ENCODE measurements around the gene ITPKB.
"Not testable (repeated sequence)": the region's sequence is repeated elsewhere in the genome, so short reads cannot be mapped to it uniquely, and the experiment has no call there.

The ITPKB gene

GRCh38 chr1:226648421-226648820 is 90.7 kb downstream of the ITPKB start:
- no peak for DNase-seq

- DNase-seq, result no peak
Measured at GRCh38 chr1:226647719-226648118, 91.4 kb downstream of the ITPKB start.

- no peak for DNase-seq
Measured at GRCh38 chr1:226646870-226647449, 92.1 kb downstream of the ITPKB start.

GRCh38 chr1:226646026-226646869 is 92.8 kb downstream of the ITPKB start:
- DNase-seq, result no peak

- DNase-seq, result no peak
Measured at GRCh38 chr1:226645279-226645976, 93.7 kb downstream of the ITPKB start.

- no peak for DNase-seq
Measured at GRCh38 chr1:226644541-226645176, 94.4 kb downstream of the ITPKB start.

GRCh38 chr1:226643611-226644540 is 95.2 kb downstream of the ITPKB start:
- DNase-seq, result no peak

- no peak for DNase-seq
Measured at GRCh38 chr1:226643177-226643576, 95.9 kb downstream of the ITPKB start.

- no peak for DNase-seq
Measured at GRCh38 chr1:226642421-226642820, 96.7 kb downstream of the ITPKB start.

- DNase-seq, result no peak
Measured at GRCh38 chr1:226641671-226642231, 97.3 kb downstream of the ITPKB start.

- no peak for DNase-seq
Measured at GRCh38 chr1:226640321-226641136, 98.6 kb downstream of the ITPKB start.

- DNase-seq, result no peak
Measured at GRCh38 chr1:226639631-226640061, 99.4 kb downstream of the ITPKB start.

- DNase-seq, result not testable (repeated sequence)
Measured at GRCh38 chr1:226639206-226639605, 99.9 kb downstream of the ITPKB start.

- no peak for DNase-seq
Measured at GRCh38 chr1:226638608-226639007, 100.5 kb downstream of the ITPKB start.

- DNase-seq, result no peak
Measured at GRCh38 chr1:226638001-226638601, 101.0 kb downstream of the ITPKB start.

- no peak for DNase-seq
Measured at GRCh38 chr1:226637147-226637935, 101.7 kb downstream of the ITPKB start.

- DNase-seq, result no peak
Measured at GRCh38 chr1:226636847-226637096, 102.3 kb downstream of the ITPKB start.

GRCh38 chr1:226635456-226635941 is 103.6 kb downstream of the ITPKB start:
- DNase-seq, result no peak

GRCh38 chr1:226634611-226635246 is 104.4 kb downstream of the ITPKB start:
- DNase-seq, result no peak

All from DMS153 (cell line).